ENCODE data around the gene PRKACA. TPM values are rescaled to one million over a fixed set of nuclear protein-coding genes. Genes with fewer than 3 reads are reported as not detected.

Gene PRKACA
- total RNA-seq, 2 experiments from 2014 or later, result 58.1 to 68.7 TPM

DNA sequence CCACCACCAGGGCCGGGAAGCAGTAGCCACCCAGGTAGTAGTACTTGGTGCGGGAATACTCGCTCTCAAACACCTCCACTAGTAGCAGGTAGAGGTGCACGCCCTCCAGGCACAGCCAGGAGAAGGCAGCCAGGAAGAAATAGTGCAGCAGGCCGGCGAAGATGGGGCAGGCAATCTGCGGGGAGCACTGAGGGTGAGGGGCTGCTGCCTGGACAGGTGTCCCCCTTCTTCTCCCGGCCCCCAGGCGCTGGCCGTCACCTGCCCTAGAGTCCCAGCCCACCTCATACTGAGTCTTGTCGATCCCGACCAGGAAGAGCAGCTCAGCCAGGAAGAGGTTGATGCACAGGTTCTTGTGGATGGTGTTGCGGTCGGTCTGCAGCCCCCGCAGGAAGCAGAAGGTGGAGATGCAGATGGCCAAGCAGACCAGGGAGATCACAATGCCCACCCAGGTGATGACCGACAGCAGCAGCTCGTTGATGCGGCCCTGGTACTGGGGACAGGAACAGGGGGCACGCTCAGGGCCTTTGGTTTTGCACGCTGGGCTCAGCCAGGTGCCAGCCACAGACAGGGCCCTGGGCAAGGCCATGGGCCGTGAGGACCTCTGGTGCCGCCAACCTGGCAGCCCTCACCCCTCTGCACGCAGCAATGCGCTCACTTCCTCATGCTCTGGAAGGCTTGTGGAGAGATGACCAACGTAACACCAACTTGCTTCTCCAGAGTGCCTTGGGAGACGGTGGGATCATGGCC is 39.6 kb upstream of the PRKACA start:
- POLR2A ChIA-PET, result no interaction called here
- Mint-ChIP-seq H3K4me1 (no peaks in the 10 kb centered on the region), H3K9me3 (ENCODE audit: low read depth) (no peaks in the 10 kb centered on the region), H3K36me3 (ENCODE audit: low read depth) (peaks cover 10% of the 10 kb centered on the region), H3K27me3 (no peaks in the 10 kb centered on the region), H3K4me3 (no peak overlapping the region), H3K27ac (no peak overlapping the region)
- CTCF ChIA-PET, result interaction anchor here (0.7 kb wide), 1 partner anchor 184 kb away, joined by 4 read pairs; no protein-coding TSS in a partner anchor
- DNase-seq (no peak), ATAC-seq (no peak)
- intact Hi-C loops (cut with DNase I, micrococcal nuclease), result no loop called here

DNA sequence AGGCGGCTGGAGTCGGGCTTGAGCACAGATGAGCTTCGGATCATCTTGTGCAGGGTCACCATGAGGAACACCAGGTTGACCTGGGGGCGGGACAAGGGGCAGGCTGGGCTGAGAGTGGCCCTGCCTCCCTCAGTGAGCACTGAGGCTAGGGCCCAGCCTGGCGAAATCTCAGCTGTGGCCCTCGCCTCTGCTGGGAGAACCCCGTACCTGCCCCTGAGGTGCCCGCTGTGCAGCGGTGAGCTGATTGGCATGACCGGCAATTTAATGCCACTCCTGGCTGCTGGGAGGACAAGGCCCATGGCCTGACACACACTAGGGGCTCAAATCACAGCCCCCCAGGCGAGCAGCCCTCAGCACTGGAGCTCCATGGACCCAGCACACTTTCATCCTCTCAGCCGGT is 38.6 kb upstream of the PRKACA start:
- Mint-ChIP-seq H3K9me3 (ENCODE audit: low read depth) (no peaks in the 10 kb centered on the region), H3K27ac (no peak overlapping the region), H3K4me1 (no peaks in the 10 kb centered on the region), H3K36me3 (ENCODE audit: low read depth) (peaks cover 12% of the 10 kb centered on the region), H3K27me3 (no peaks in the 10 kb centered on the region), H3K4me3 (no peak overlapping the region)
- ChIA-PET POLR2A (no interaction called here), CTCF (no interaction called here)
- DNase-seq (no peak), ATAC-seq (no peak)
- intact Hi-C loops (cut with DNase I, micrococcal nuclease), result no loop called here

DNA sequence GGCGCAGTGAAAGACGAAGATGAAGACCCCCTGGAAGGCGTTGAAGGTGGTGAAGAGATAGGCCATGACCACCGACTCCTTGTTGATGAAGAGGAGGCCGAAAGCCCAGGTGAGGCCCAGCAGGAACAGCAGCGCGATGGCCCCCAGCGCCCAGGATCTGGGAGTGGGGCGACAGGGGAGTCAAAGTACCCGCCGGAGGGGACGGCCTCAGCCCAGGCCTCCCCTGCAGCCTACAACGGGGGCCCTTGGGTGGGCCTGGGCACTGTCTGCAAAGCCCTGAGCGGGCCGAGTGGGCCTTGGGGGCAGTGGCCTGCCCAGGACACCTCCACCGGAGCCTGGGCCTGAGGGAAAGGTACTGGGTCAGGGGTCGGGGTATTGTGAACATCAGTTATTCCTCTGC is 37.8 kb upstream of the PRKACA start:
- H3K27ac Mint-ChIP-seq, result no peak overlapping the region
- ChIA-PET CTCF (no interaction called here), POLR2A (no interaction called here)
- DNase-seq (no peak), ATAC-seq (no peak)
- no peaks in the 10 kb centered on the region for H3K27me3 Mint-ChIP-seq
- intact Hi-C loops (cut with DNase I, micrococcal nuclease), result no loop called here
- peaks cover 2% of the 10 kb centered on the region for H3K4me1 Mint-ChIP-seq
- no peaks in the 10 kb centered on the region for H3K9me3 Mint-ChIP-seq (ENCODE audit: low read depth)
- peaks cover 12% of the 10 kb centered on the region for H3K36me3 Mint-ChIP-seq (ENCODE audit: low read depth)
- no peak overlapping the region for H3K4me3 Mint-ChIP-seq

DNA sequence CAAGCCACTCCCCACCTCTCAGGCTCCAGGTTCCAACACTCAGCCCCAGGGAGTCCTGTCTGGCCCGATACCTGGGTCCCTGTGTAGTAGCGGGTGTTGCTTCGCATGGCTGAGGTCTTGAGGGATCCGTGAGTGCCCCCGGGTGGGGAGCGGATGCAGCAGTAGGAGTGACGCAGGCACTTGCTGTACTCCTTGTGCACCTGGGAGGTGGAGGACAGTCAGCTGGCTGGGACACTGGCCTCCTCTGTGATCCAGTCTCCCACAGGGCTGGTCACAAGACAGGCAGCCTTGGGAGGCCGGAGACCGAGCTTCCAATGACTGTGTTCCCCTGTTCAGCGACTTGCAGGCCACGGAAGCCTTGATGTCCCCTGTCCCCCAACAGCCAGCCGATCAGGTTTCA is 35.2 kb upstream of the PRKACA start:
- Mint-ChIP-seq H3K27ac (peak overlapping the region; percentile 42), H3K4me1 (peaks cover 29% of the 10 kb centered on the region), H3K4me3 (no peak overlapping the region), H3K27me3 (no peaks in the 10 kb centered on the region), H3K36me3 (ENCODE audit: low read depth) (peaks cover 11% of the 10 kb centered on the region), H3K9me3 (ENCODE audit: low read depth) (no peaks in the 10 kb centered on the region)
- ATAC-seq (no peak), DNase-seq (peak; percentile 3)
- CTCF ChIA-PET, result no interaction called here
- POLR2A ChIA-PET, result interaction anchor here (0.6 kb wide), 1 partner anchor 154 kb away, joined by 3 read pairs; no protein-coding TSS in a partner anchor
- intact Hi-C loops (cut with DNase I, micrococcal nuclease), result no loop called here

DNA sequence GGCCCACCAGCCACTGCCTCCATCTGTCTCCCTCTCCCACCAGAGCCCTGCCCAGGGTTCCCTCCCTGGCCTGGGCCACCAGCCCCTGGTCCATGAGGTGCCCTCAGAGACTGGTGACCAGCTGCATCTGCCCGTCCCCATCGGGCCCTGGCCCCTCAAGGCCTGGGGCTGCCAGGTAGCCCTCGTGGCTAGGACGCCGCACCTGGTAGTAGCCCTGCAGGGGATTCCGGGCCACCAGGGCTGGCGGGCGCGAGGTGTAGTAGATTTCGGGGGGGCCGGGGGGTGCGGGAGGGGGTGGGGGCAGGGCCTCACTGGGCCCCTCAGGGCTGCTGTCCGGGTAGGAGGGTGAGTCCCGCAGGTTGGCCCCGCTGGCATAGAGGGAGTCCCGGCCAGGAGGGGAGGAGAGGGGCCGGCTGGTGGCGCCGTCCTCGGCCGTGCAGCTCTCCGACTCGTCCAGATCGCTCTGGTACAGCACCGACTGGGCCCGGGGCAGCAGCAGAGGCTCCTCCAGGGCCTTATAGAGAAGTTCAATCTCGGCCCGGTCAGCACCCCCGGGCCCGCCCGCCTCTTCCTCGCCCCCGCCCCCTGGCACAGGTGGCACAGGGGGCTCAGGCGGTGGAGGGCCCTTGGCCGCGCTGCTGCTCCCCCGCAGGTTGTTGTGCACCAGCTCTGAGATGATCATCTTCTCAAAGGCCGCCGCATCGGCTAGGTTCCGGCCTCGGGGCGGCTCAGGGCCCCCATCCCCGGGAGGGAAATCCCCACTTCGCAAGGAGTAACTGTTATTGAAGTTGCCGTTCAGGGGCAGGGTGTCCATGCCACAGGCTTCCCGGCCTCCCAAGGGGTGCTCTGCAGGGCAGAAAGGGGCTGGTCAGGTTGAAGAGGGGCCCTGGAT is 33.5 kb upstream of the PRKACA start:
- Mint-ChIP-seq H3K27me3 (no peaks in the 10 kb centered on the region), H3K4me1 (peaks cover 44% of the 10 kb centered on the region), H3K27ac (no peak overlapping the region), H3K4me3 (no peak overlapping the region), H3K9me3 (ENCODE audit: low read depth) (no peaks in the 10 kb centered on the region), H3K36me3 (ENCODE audit: low read depth) (peaks cover 9% of the 10 kb centered on the region)
- CTCF ChIA-PET, result interaction anchor here (0.7 to 1.0 kb wide), 2 partner anchors 10 to 14 kb away, joined by 4 read pairs; partner anchors contain the start of gene ASF1B
- DNase-seq (no peak), ATAC-seq (no peak)
- POLR2A ChIA-PET, result interaction anchor here (0.9 kb wide), 1 partner anchor 14 kb away, joined by 4 read pairs; no protein-coding TSS in a partner anchor
- intact Hi-C loops (cut with DNase I, micrococcal nuclease), result no loop called here

DNA sequence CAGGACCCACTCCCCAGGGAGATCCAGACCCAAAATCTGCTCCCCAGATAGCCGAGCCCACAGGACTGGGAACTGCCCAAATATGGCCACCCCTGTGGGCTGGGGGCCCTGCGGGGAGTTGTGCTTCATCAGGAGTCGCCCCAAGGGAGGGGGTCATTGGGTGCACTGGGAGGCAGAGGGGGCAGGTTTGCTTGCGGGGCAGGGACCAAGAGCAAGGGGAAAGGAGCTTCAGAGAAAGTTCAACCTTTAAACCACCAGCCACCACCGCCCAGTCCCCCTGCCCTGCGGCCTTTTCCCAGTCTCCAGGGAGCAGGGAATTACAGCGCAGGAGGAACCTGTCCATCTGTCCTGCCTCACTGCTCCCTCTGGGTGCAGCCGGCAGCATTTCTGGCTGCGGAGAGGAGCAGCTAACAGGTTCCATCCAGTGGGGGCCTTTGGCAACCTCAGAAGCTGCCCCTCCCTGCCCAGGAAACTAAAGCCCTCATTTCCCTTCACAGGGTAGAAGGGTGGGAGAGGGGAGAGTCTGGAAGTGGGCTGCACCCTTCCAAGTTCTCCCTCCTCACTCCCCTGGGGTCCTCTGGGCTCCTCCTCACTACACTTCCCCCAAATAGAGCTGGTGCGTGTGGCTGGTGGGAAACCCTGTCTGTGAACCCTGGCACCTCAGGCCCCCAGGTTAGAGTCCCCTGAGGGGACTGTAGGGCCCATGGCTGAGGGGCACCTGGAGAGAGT is 32.6 kb upstream of the PRKACA start:
- ATAC-seq (peak; percentile 17), DNase-seq (peak; percentile 39)
- Mint-ChIP-seq H3K36me3 (ENCODE audit: low read depth) (peaks cover 9% of the 10 kb centered on the region), H3K27ac (peak overlapping the region; percentile 92), H3K9me3 (ENCODE audit: low read depth) (no peaks in the 10 kb centered on the region), H3K4me1 (peaks cover 52% of the 10 kb centered on the region), H3K27me3 (no peaks in the 10 kb centered on the region), H3K4me3 (peak overlapping the region; percentile 64)
- CTCF ChIA-PET, result interaction anchor here (1.0 to 1.2 kb wide), 2 partner anchors 14 to 17 kb away, joined by 3 to 4 read pairs; partner anchors contain the start of gene ASF1B
- POLR2A ChIA-PET, result interaction anchor here (0.9 kb wide), 1 partner anchor 13 kb away, joined by 4 read pairs; no protein-coding TSS in a partner anchor
- intact Hi-C loops (cut with DNase I, micrococcal nuclease), result no loop called here

DNA sequence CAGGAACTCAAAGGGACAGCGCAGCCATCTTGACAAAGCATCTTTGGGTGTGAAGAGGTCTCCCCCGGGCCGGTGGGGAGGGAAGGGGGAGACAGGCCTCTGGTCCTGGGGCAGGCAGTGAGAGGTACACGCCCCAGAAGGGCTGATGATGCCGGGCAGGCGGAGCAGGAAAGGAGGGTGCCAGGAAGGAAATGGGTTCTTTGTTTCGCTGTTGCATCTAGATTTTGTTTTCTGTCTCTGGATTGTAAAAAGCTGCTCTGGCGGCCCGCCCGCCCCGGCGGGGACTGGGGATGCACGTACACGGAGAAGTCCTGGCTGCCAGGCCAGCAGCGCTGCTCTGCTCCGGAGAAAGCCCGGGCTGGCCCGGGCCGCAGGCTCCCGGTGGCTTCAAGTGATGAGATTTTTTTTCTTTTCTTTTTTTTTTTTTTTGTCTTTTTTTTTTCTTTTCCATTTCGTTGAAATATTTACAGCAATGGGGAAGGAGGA is 32.0 kb upstream of the PRKACA start:
- Mint-ChIP-seq H3K27me3 (no peaks in the 10 kb centered on the region), H3K4me1 (peaks cover 56% of the 10 kb centered on the region), H3K9me3 (ENCODE audit: low read depth) (no peaks in the 10 kb centered on the region), H3K27ac (peak overlapping the region; percentile 92), H3K4me3 (peak overlapping the region; percentile 64), H3K36me3 (ENCODE audit: low read depth) (peaks cover 9% of the 10 kb centered on the region)
- intact Hi-C loops (cut with DNase I, micrococcal nuclease), result no loop called here
- DNase-seq, result peak; percentile 66
- ChIA-PET CTCF (interaction anchor here (0.6 to 1.2 kb wide), 3 partner anchors 13 to 18 kb away, joined by 3 to 4 read pairs (median 3); partner anchors contain the start of gene ASF1B), POLR2A (no interaction called here)
- ATAC-seq, result peak; percentile 81

DNA sequence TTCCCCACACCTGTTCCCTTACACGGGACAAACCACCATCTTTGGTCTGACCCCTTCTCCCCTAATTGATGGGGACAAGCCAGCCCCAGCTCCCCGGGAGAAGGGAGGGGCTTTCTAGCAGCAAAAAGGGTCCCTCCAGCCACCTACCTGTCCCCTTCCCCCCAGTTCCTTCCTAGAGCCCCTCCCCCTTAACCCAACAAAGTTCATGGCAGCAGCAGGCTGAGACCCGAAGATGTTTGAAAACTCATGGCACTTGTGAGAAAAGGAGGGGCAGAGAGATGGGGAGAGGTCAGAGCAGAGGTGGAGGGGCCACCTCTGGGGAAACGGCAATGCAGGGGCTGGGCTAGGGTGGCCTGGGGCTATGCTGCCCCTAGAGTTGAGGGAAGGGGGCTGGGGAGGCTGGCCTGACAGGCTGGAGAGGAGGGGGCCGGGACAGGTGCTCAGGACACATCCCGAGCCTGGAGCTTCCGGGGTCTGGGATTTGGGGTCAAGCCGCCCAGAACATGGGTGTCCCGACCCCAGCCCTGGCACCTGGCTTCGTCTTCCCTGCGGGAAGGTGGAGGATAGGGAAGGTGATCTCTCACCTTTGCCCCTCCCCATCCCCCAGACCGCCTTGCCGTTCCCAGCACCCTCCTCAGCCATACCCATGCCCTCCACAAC is 31.3 kb upstream of the PRKACA start:
- H3K27ac Mint-ChIP-seq, result peak overlapping the region; percentile 92
- POLR2A ChIA-PET, result no interaction called here
- CTCF ChIA-PET, result interaction anchor here (0.6 to 1.6 kb wide), 5 partner anchors 9 to 324 kb away, joined by 3 to 6 read pairs (median 4); partner anchors contain the start of gene ASF1B
- intact Hi-C loops (cut with DNase I, micrococcal nuclease), result no loop called here
- peaks cover 56% of the 10 kb centered on the region for H3K4me1 Mint-ChIP-seq
- no peaks in the 10 kb centered on the region for H3K9me3 Mint-ChIP-seq (ENCODE audit: low read depth)
- H3K36me3 Mint-ChIP-seq (ENCODE audit: low read depth), result peaks cover 9% of the 10 kb centered on the region
- H3K4me3 Mint-ChIP-seq, result peak overlapping the region; percentile 64
- DNase-seq, result no peak
- H3K27me3 Mint-ChIP-seq, result no peaks in the 10 kb centered on the region
- no peak for ATAC-seq

DNA sequence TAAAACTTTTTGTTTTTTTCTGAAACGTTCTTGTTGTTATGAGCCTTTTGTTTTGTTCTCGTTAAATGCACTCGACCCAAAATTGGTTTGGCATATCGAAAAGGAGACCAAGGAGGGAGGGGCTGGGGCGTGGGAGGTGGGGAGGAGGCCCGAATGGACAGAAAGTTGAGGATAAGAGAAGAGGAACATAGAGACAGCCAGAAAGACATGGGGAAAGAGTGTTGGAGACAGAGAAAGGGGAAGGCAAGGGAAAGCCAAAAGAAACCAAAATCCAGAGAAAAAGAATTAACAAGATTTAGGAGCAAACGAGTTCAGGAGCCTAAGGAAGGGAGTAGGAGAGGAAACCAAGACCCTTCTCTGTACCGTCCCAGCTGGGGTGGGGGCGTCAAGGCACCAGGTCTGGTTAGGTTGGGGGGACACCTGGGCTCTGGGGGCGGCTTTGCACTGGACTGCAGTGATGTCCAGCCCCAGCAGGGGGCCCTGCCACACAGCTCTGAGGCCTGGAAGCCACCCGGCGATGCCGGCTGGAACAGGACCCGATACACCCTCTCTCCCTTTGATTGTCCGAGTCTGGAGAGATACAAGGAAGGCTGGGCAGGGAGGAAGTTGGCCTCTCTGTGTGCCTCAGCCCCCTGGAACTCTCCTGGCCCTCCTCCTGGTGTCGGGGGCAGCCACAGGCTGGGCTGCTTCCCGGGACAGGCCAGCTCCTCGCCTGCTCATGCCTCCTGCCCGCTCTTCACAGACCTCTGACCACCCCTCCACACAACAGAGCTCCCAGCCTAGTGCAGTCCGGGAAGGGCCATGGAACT is 30.4 kb upstream of the PRKACA start:
- H3K9me3 Mint-ChIP-seq (ENCODE audit: low read depth), result no peaks in the 10 kb centered on the region
- H3K27me3 Mint-ChIP-seq, result no peaks in the 10 kb centered on the region
- H3K27ac Mint-ChIP-seq, result peak overlapping the region; percentile 92
- H3K36me3 Mint-ChIP-seq (ENCODE audit: low read depth), result peaks cover 7% of the 10 kb centered on the region
- peaks cover 56% of the 10 kb centered on the region for H3K4me1 Mint-ChIP-seq
- peak; percentile 62 for ATAC-seq
- peak overlapping the region; percentile 4 for H3K4me3 Mint-ChIP-seq
- POLR2A ChIA-PET, result no interaction called here
- CTCF ChIA-PET, result interaction anchor here (0.6 to 1.6 kb wide), 7 partner anchors 8 to 200 kb away, joined by 3 to 6 read pairs (median 4); partner anchors contain the start of gene ASF1B
- peak; percentile 74 for DNase-seq
- intact Hi-C loops (cut with DNase I, micrococcal nuclease), result no loop called here

DNA sequence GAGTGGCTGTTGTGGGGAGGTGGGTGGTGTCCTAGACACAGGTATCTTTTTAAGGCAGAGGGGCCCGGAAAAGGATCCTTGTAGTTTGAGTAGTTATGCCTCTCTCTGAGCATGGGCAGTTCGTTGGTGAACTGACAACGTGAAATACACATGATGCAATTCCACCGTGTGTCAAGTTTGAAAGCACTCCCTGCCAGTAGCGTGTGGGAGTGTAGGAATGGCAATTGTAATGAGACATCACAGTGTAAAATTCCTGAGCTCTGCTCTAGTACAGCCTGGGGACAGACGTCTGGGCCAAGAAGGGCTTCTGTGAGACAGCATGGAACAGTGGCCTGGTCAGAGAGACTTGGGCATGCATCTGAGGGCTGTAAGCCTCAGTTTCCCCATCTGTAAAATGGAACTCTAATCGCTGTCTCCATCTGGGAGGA is 29.2 kb upstream of the PRKACA start:
- DNase-seq, result peak; percentile 7
- Mint-ChIP-seq H3K27me3 (no peaks in the 10 kb centered on the region), H3K4me1 (peaks cover 63% of the 10 kb centered on the region), H3K36me3 (ENCODE audit: low read depth) (no peaks in the 10 kb centered on the region), H3K9me3 (ENCODE audit: low read depth) (no peaks in the 10 kb centered on the region), H3K27ac (peak overlapping the region; percentile 47), H3K4me3 (no peak overlapping the region)
- intact Hi-C loops (cut with DNase I, micrococcal nuclease), result no loop called here
- no peak for ATAC-seq
- ChIA-PET POLR2A (no interaction called here), CTCF (interaction anchor here (1.0 to 1.9 kb wide), 3 partner anchors 10 to 15 kb away, joined by 3 to 17 read pairs (median 6); partner anchors contain the start of gene ASF1B)

All from activated CD4-positive, alpha-beta T cell treated with anti-CD3 and anti-CD28 coated beads for 36 hours (primary cell).